HepG2 (cell line): Measurements from ENCODE around the gene PDP2.

Experiments
- FOSL1 ChIP-seq: sonication (generic); formaldehyde crosslinking; IDR thresholded peaks from 2 replicates; pipeline ENCODE4 v1.9.0; 2021; ENCODE audit warnings: missing genetic modification reagents, borderline replicate concordance
- NR3C1 ChIP-seq: sonication (generic); formaldehyde crosslinking; IDR thresholded peaks from 2 replicates; pipeline ENCODE4 v1.4.0; 2020; ENCODE audit warnings: missing genetic modification reagents
- PBX3 ChIP-seq: sonication (generic); formaldehyde crosslinking; IDR thresholded peaks from 2 replicates; pipeline ENCODE4 v1.8.1; 2023; ENCODE audit warnings: missing genetic modification reagents, inconsistent platforms, borderline replicate concordance

GRCh38 chr16:66937725-66938337 is 57.5 kb downstream of the PDP2 start:
- no peak for TF ChIP-seq PBX3 (CRISPR knock-in tag)
- TF ChIP-seq NR3C1 (CRISPR knock-in tag) = no peak
- TF ChIP-seq FOSL1 (CRISPR knock-in tag) = no peak
